Measurements from ENCODE around the gene MACROH2A2.
"Not testable (repeated sequence)": the region's sequence is repeated elsewhere in the genome, so short reads cannot be mapped to it uniquely, and the experiment has no call there.

The MACROH2A2 gene

GRCh38 chr10:70052462-70053217 lies at the start of gene MACROH2A2:
Gene MACROH2A2, plus strand, starts transcription at chr10:70052846. Its CDS starts 22,813 bp downstream, at chr10:70075659.
- DNase-seq (ENCODE audit: low spot score): peak; percentile 20
- Mint-ChIP-seq H3K36me3 (ENCODE audit: low read depth) (no peaks in the 10 kb centered on the region), H3K27me3 (ENCODE audit: low read depth) (peaks cover 60% of the 10 kb centered on the region), H3K4me1 (ENCODE audit: low read depth) (peaks cover 7% of the 10 kb centered on the region), H3K4me3 (peak within 1 kb of the TSS; percentile 87), H3K9me3 (no peaks in the 10 kb centered on the region), H3K27ac (no peak within 1 kb of the TSS)

GRCh38 chr10:70007116-70007820 lies 45.4 kb upstream of the MACROH2A2 start:
- H3K4me1 Mint-ChIP-seq (ENCODE audit: low read depth): no peaks in the 10 kb centered on the region
- H3K27me3 Mint-ChIP-seq (ENCODE audit: low read depth): peaks cover 53% of the 10 kb centered on the region
- no peaks in the 10 kb centered on the region for H3K36me3 Mint-ChIP-seq (ENCODE audit: low read depth)
- H3K27ac Mint-ChIP-seq: no peak overlapping the region
- H3K4me3 Mint-ChIP-seq: no peak overlapping the region
- H3K9me3 Mint-ChIP-seq: no peaks in the 10 kb centered on the region
- DNase-seq (ENCODE audit: low spot score): no peak

GRCh38 chr10:70031215-70031614 lies 21.4 kb upstream of the MACROH2A2 start:
- H3K4me3 Mint-ChIP-seq: no peak overlapping the region
- H3K9me3 Mint-ChIP-seq: peaks cover 22% of the 10 kb centered on the region
- peaks cover 16% of the 10 kb centered on the region for H3K27me3 Mint-ChIP-seq (ENCODE audit: low read depth)

GRCh38 chr10:70032667-70033289 lies 19.9 kb upstream of the MACROH2A2 start:
- H3K36me3 Mint-ChIP-seq (ENCODE audit: low read depth): no peaks in the 10 kb centered on the region
- no peak for DNase-seq (ENCODE audit: low spot score)
- peaks cover 16% of the 10 kb centered on the region for H3K27me3 Mint-ChIP-seq (ENCODE audit: low read depth)
- H3K4me3 Mint-ChIP-seq: no peak overlapping the region
- peaks cover 22% of the 10 kb centered on the region for H3K9me3 Mint-ChIP-seq
- H3K27ac Mint-ChIP-seq: no peak overlapping the region
- H3K4me1 Mint-ChIP-seq (ENCODE audit: low read depth): no peaks in the 10 kb centered on the region

More at GRCh38 chr10:70031215-70031614, 21.4 kb upstream of the MACROH2A2 start:
- no peaks in the 10 kb centered on the region for H3K4me1 Mint-ChIP-seq (ENCODE audit: low read depth)
- no peaks in the 10 kb centered on the region for H3K36me3 Mint-ChIP-seq (ENCODE audit: low read depth)
- DNase-seq (ENCODE audit: low spot score): no peak
- no peak overlapping the region for H3K27ac Mint-ChIP-seq

GRCh38 chr10:70034232-70034631 lies 18.4 kb upstream of the MACROH2A2 start:
- no peaks in the 10 kb centered on the region for H3K4me1 Mint-ChIP-seq (ENCODE audit: low read depth)
- H3K27me3 Mint-ChIP-seq (ENCODE audit: low read depth): peaks cover 15% of the 10 kb centered on the region
- no peaks in the 10 kb centered on the region for H3K36me3 Mint-ChIP-seq (ENCODE audit: low read depth)
- no peak for DNase-seq (ENCODE audit: low spot score)
- H3K27ac Mint-ChIP-seq: no peak overlapping the region
- no peak overlapping the region for H3K4me3 Mint-ChIP-seq
- H3K9me3 Mint-ChIP-seq: peaks cover 26% of the 10 kb centered on the region

- H3K9me3 Mint-ChIP-seq: peaks cover 17% of the 10 kb centered on the region
Observed at GRCh38 chr10:70035531-70035930, 17.1 kb upstream of the MACROH2A2 start.

GRCh38 chr10:70038923-70039322 lies 13.7 kb upstream of the MACROH2A2 start:
- peaks cover 12% of the 10 kb centered on the region for H3K27me3 Mint-ChIP-seq (ENCODE audit: low read depth)
- H3K36me3 Mint-ChIP-seq (ENCODE audit: low read depth): no peaks in the 10 kb centered on the region

More at GRCh38 chr10:70035531-70035930, 17.1 kb upstream of the MACROH2A2 start:
- H3K4me1 Mint-ChIP-seq (ENCODE audit: low read depth): no peaks in the 10 kb centered on the region
- no peak overlapping the region for H3K4me3 Mint-ChIP-seq
- H3K27ac Mint-ChIP-seq: no peak overlapping the region
- no peak for DNase-seq (ENCODE audit: low spot score)
- H3K27me3 Mint-ChIP-seq (ENCODE audit: low read depth): peaks cover 17% of the 10 kb centered on the region
- H3K36me3 Mint-ChIP-seq (ENCODE audit: low read depth): no peaks in the 10 kb centered on the region

GRCh38 chr10:70041016-70041415 lies 11.6 kb upstream of the MACROH2A2 start:
- peaks cover 10% of the 10 kb centered on the region for H3K27me3 Mint-ChIP-seq (ENCODE audit: low read depth)
- no peak overlapping the region for H3K27ac Mint-ChIP-seq
- H3K4me3 Mint-ChIP-seq: no peak overlapping the region
- H3K4me1 Mint-ChIP-seq (ENCODE audit: low read depth): no peaks in the 10 kb centered on the region
- no peak for DNase-seq (ENCODE audit: low spot score)
- H3K36me3 Mint-ChIP-seq (ENCODE audit: low read depth): no peaks in the 10 kb centered on the region
- H3K9me3 Mint-ChIP-seq: peaks cover 9% of the 10 kb centered on the region

More at GRCh38 chr10:70038923-70039322, 13.7 kb upstream of the MACROH2A2 start:
- Mint-ChIP-seq H3K27ac (no peak overlapping the region), H3K4me1 (ENCODE audit: low read depth) (no peaks in the 10 kb centered on the region), H3K4me3 (no peak overlapping the region), H3K9me3 (peaks cover 9% of the 10 kb centered on the region)
- DNase-seq (ENCODE audit: low spot score): no peak

GRCh38 chr10:70041739-70042138 lies 10.9 kb upstream of the MACROH2A2 start:
- peaks cover 10% of the 10 kb centered on the region for H3K27me3 Mint-ChIP-seq (ENCODE audit: low read depth)
- not testable (repeated sequence) for H3K4me1 Mint-ChIP-seq (ENCODE audit: low read depth); DNase-seq (ENCODE audit: low spot score); H3K36me3 Mint-ChIP-seq (ENCODE audit: low read depth); H3K27ac Mint-ChIP-seq; H3K9me3 Mint-ChIP-seq; H3K4me3 Mint-ChIP-seq

- H3K27ac Mint-ChIP-seq; H3K4me3 Mint-ChIP-seq; H3K9me3 Mint-ChIP-seq; H3K4me1 Mint-ChIP-seq (ENCODE audit: low read depth); H3K36me3 Mint-ChIP-seq (ENCODE audit: low read depth); DNase-seq (ENCODE audit: low spot score): not testable (repeated sequence)
- peaks cover 29% of the 10 kb centered on the region for H3K27me3 Mint-ChIP-seq (ENCODE audit: low read depth)
Observed at GRCh38 chr10:70047066-70047465, 5.6 kb upstream of the MACROH2A2 start.

GRCh38 chr10:70048030-70048723 lies 4.5 kb upstream of the MACROH2A2 start:
- no peak for DNase-seq (ENCODE audit: low spot score)
- Mint-ChIP-seq H3K4me1 (ENCODE audit: low read depth) (peaks cover 7% of the 10 kb centered on the region), H3K27ac (no peak overlapping the region), H3K9me3 (no peaks in the 10 kb centered on the region), H3K4me3 (no peak overlapping the region), H3K36me3 (ENCODE audit: low read depth) (no peaks in the 10 kb centered on the region), H3K27me3 (ENCODE audit: low read depth) (peaks cover 39% of the 10 kb centered on the region)

- Mint-ChIP-seq H3K4me1 (ENCODE audit: low read depth) (peaks cover 7% of the 10 kb centered on the region), H3K9me3 (no peaks in the 10 kb centered on the region), H3K4me3 (peak overlapping the region; percentile 87), H3K27ac (no peak overlapping the region), H3K27me3 (ENCODE audit: low read depth) (peaks cover 58% of the 10 kb centered on the region), H3K36me3 (ENCODE audit: low read depth) (no peaks in the 10 kb centered on the region)
- DNase-seq (ENCODE audit: low spot score): no peak
Observed at GRCh38 chr10:70051848-70052247, 798 bp upstream of the MACROH2A2 start.

- peaks cover 59% of the 10 kb centered on the region for H3K27me3 Mint-ChIP-seq (ENCODE audit: low read depth)
Observed at GRCh38 chr10:70053218-70053840, 683 bp downstream of the MACROH2A2 start.

More at GRCh38 chr10:70053218-70053840, 683 bp downstream of the MACROH2A2 start:
- DNase-seq (ENCODE audit: low spot score): peak; percentile 11
- Mint-ChIP-seq H3K4me3 (peak overlapping the region; percentile 87), H3K36me3 (ENCODE audit: low read depth) (no peaks in the 10 kb centered on the region), H3K9me3 (no peaks in the 10 kb centered on the region), H3K4me1 (ENCODE audit: low read depth) (peaks cover 7% of the 10 kb centered on the region), H3K27ac (no peak overlapping the region)
